Motor neuron (in vitro differentiated cells): ENCODE data around the gene CDKL1. TPM values are rescaled to one million over a fixed set of nuclear protein-coding genes. Genes with fewer than 3 reads are reported as not detected.
A peak's percentile ranks its signal among the peaks of the same experiment; 100 is the strongest.

Experiments used
- ATAC-seq, 8 experiments: fragments of 200-7000 bp; cut with Tn5 transposase; replicated peaks in 6 of 8; 2 replicates each; pipeline ENCODE4 v1.8.0; 2021; ENCODE audit warnings: mild to moderate bottlenecking in 8 of 8, moderate library complexity in 8 of 8
- H3K27ac ChIP-seq, 2 donors: fragments of 250-450 bp; sonication (Bioruptor Pico); 2 replicates each; pipeline ENCODE4 v1.9.0; 2021; ENCODE audit warnings: antibody characterized with exemption in 2 of 2, mild to moderate bottlenecking in 2 of 2, moderate library complexity in 1 of 2
- H3K4me1 ChIP-seq, 2 donors: fragments of 250-450 bp; sonication (Bioruptor Pico); replicated peaks in 1 of 2; 2 replicates each; pipeline ENCODE4 v1.6.1; 2021; ENCODE audit warnings: antibody characterized with exemption in 2 of 2, mild to moderate bottlenecking in 2 of 2, moderate library complexity in 1 of 2
- H3K4me3 ChIP-seq, 5 donors: fragments of 250-450 bp; sonication (Bioruptor Pico); 2 replicates each; pipeline ENCODE4 v1.9.0; 2021; ENCODE audit warnings: antibody characterized with exemption in 5 of 5, mild to moderate bottlenecking in 5 of 5, moderate library complexity in 4 of 5
- WGBS, 10 experiments: fragments of 450-650 bp; shearing (Covaris generic); methylation state at CpG; one replicate each; pipeline ENCODE4 v1.0.0; 2022; 5-methylcytosine and 5-hydroxymethylcytosine counted together
- in situ Hi-C, 9 experiments: fragments of 400-800 bp; cut with MboI; loops; one replicate each; pipeline ENCODE4 v1.15.0; 2021; ENCODE audit warnings: low sequenced_read_pairs in 9 of 9, low pct_unique_long_range_greater_than_20kb in 2 of 9; ENCODE audit not compliant: unreplicated experiment in 9 of 9
- total RNA-seq, 8 experiments: library from RNA; unstranded; fragments of 300-600 nt; gene quantifications; 2 replicates each; pipeline versions ENCODE4 v1.2.3 to v1.2.4, GENCODE V29; 2022

The CDKL1 gene
- total RNA-seq, 8 experiments from 2014 or later, result 1.2 to 8.4 (median 2.5) TPM

DNA sequence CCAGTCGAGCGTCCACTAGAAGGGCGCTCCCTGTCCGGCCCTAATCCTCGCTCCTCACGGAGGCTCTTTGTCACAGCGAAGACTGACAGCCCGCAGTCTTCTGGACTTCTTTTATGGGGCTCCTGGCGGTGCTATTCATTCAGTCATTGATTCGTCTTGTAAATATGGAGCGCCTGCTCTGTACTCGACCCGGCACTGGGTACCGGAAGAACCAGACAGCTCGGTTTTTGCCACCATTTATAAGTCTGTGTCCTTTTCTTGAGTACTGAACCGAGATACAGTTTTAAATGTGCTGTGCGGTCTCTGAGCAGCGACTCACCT lies 84.0 kb downstream of the CDKL1 start:
- 0 to 48% (median 4%) methylated on average over 2 to 13 of the region's 18 CpGs; no CpG with 5 or more reads in 5 of the 10 experiments for WGBS, 10 experiments
- Histone ChIP-seq H3K4me1 (peaks cover 0 to 10% of the 10 kb centered on the region in 2 donors), H3K4me3 (peak overlapping the region; percentile 67 to 98 (median 73)), H3K27ac (peak overlapping the region; percentile 86 to 90)
- ATAC-seq, result peak in 3 of 8 experiments; percentile 13 to 23 (median 16)
- in situ Hi-C loops, result loop anchor here in 2 of 9 experiments (25.0 kb wide), 1 partner anchor 225 kb away; the partner anchor contains the start of gene MAP4K5 (in 2 of the 2)

DNA sequence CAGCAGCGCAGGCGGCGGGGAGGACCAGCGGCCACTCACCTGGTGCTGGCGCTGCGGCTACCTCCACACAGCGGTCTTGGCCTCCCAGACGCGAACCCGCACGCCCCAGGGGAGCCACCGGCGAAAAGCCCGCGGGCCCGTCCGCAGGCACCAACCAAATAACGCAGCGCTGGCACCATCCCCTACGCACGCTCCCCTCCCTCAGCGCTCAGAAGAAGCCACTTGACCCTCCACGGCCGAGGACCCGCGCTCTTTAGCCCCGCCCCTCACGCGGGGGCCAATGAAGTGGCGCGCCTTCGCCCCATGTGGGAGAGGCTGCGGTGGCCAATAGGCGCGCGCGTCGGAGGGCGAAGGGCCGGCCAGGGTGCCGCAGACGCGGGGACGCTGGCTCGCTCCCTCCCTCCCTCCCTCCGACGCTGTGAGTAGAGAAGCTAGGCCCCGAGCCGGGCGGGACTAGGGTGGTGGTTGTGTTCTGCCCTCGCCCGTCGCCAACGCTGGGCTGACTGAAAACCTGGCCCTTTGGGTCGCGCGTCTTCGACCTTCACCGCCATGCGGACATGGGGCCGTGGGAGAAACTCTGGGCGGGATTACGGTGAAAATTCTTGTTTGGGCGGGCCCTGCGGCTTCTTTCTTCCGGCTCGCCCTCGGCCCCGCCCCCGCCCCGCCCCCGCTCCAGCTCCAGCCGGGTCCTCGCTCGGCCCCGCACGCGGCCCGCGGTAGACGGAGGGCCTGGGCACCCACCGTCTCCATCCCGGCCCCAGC lies 84.5 kb downstream of the CDKL1 start, which contains the start of the genes DMAC2L and L2HGDH:
Gene DMAC2L, plus strand, starts transcription at position 353 of the 762 bp plus-strand sequence. CDS start 9,164 bp downstream, outside the sequence.
Gene L2HGDH, minus strand, starts transcription at position 258 of the 762 bp plus-strand sequence. Its CDS starts 79 bp downstream, at position 179.
- H3K4me3 ChIP-seq, result peak within 1 kb of the TSS; percentile 67 to 98 (median 73)
- in situ Hi-C loops, result loop anchor here in 2 of 9 experiments (25.0 kb wide), 1 partner anchor 225 kb away; the partner anchor contains the start of gene MAP4K5 (in 2 of the 2)
- peak within 1 kb of the TSS; percentile 86 to 90 for H3K27ac ChIP-seq
- 0% methylated on average over 4 to 6 of the region's 83 CpGs; no CpG with 5 or more reads in 8 of the 10 experiments for WGBS, 10 experiments
- peaks cover 0 to 10% of the 10 kb centered on the region in 2 donors for H3K4me1 ChIP-seq
- peak; percentile 92 to 95 (median 95) for ATAC-seq

DNA sequence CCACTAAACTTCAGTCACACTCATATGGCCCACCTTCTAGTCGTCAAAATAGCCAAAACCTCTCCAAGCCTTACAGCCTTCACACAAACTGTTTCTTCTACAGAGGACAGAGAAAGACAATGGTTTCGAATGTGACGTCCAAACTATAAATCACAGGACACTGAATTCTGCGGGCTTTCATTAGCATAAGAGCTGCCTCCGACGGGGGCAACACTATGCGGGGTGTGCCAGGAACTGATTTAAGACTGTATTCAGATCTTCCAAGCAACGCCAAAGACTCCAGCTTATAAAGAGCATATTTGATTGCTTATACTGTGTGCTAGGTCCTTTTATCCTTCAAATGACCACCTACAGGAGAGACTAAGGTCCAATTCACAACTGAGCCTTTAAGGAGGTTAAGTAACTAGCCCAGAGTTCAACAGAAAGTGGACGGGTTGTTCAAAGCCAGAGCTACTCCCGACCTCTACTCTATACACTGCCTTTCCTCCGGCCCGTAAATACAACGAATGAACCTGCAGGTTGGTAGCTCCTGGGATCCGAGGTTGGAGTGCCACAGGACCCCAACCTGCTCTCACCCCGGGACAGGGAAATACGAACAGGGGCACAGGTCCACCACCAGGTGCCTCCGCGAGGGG lies 85.2 kb downstream of the CDKL1 start:
- ATAC-seq, result peak in 7 of 8 experiments; percentile 0 to 14 (median 5)
- 0 to 7% (median 0%) methylated on average over 2 to 17 of the region's 18 CpGs; no CpG with 5 or more reads in 1 of the 10 experiments for WGBS, 10 experiments
- peak overlapping the region; percentile 67 to 98 (median 73) for H3K4me3 ChIP-seq
- peaks cover 0 to 10% of the 10 kb centered on the region in 2 donors for H3K4me1 ChIP-seq
- in situ Hi-C loops, result loop anchor here in 2 of 9 experiments (25.0 kb wide), 1 partner anchor 226 kb away; the partner anchor contains the start of gene MAP4K5 (in 2 of the 2)
- peak overlapping the region; percentile 86 to 90 for H3K27ac ChIP-seq

DNA sequence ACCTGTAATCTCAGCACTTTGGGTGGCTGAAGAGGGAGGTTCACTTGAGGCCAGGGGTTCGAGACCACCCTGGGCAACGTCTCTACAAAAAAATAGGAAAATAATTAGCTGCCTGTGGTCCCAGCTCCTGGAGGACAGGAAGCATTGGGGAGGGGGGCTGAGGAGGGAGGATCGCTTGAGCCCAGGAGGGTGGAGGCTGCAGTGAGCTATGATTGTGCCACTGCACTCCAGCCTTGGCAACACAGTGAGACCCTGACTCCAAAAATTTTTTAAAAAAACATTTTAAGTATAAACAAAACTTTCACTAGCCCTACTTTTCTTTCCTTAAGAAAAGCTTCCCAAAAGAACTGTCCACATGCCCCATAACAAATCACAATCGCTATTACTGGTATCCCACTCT lies 86.2 kb downstream of the CDKL1 start:
- WGBS, 10 experiments, result 70 to 100% (median 94%) methylated on average over 1 to 4 of the region's 4 CpGs; no CpG with 5 or more reads in 1 of the 10 experiments
- H3K4me3 ChIP-seq, result peak overlapping the region in 4 of 5 donors; percentile 67 to 98 (median 80)

DNA sequence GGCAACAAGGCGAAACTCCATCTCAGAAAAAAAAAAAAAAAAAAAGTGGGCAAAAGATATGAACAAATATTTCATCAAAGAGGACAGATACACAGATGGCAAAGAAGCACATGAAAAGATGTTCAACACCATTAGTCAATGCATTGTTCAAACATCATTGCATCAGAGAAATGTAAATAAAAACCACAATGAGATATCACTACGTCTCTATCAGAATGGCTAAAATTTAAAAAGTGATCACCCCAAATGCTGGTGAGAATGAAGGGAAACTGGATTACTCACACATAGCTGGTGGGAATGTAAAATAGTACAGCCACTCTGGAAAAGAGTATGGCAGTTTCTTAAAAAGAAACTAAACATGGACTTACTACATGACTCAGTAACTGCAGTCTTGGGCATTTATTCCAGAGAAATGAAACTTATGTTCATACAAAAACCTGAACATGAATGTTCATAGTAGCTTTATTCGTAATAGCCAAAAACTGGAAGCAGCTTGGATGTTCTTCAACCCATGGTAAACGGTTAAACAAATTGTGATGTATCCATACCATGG lies 88.2 kb downstream of the CDKL1 start:
- no peak overlapping the region for H3K4me3 ChIP-seq
- H3K27ac ChIP-seq, result no peak overlapping the region
- peaks cover 0 to 7% of the 10 kb centered on the region in 2 donors for H3K4me1 ChIP-seq
- no peak for ATAC-seq
- in situ Hi-C loops, result loop anchor here in 2 of 9 experiments (25.0 kb wide), 1 partner anchor 229 kb away; the partner anchor contains the start of gene MAP4K5 (in 2 of the 2)
- WGBS, 10 experiments, result 61 to 100% (median 86%) methylated on average over 2 to 4 of the region's 4 CpGs; no CpG with 5 or more reads in 1 of the 10 experiments

More for the DNA sequence above, 86.2 kb downstream of the CDKL1 start:
- peaks cover 0 to 10% of the 10 kb centered on the region in 2 donors for H3K4me1 ChIP-seq
- ATAC-seq, result no peak
- in situ Hi-C loops, result loop anchor here in 2 of 9 experiments (25.0 kb wide), 1 partner anchor 227 kb away; the partner anchor contains the start of gene MAP4K5 (in 2 of the 2)
- no peak overlapping the region for H3K27ac ChIP-seq

DNA sequence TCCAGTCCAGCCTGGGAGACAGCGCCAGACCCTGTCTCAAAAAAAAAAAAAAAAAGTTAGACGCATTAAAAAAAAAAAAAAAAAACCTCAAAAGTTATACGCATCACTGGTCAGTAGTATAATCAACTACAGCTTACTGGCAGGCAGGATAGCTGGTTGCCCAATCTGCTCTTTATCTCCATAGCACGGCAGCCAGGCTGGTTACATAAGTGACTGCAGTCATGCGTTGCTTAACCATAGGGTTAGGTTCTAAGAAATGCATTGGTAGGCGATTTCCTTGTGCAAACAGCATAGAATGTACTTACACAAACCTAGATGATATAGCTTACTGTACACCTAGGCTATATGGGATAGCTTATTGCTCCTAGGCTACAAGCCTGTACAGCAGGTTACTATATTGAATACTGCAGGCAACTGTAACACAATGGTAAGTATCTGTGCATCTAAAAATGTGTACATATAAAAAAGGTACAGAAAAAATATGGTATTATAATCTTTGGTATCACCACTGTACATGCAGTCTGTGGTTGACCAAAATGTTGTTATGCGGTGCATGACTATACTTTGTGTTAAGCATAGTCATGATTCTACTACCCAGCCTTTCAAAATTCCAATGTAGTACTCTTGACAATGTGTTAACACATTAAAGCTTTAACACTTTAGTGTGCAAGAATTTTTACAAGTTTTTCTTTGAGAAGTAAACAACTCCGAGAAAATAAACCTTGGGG lies 92.8 kb downstream of the CDKL1 start:
- WGBS, 10 experiments, result 84 to 100% (median 95%) methylated on average over 2 to 8 of the region's 8 CpGs
- in situ Hi-C loops, result loop anchor here in 2 of 9 experiments (25.0 kb wide), 1 partner anchor 233 kb away; the partner anchor contains the start of gene MAP4K5 (in 2 of the 2)
- Histone ChIP-seq H3K4me1 (no peaks in the 10 kb centered on the region), H3K4me3 (no peak overlapping the region), H3K27ac (no peak overlapping the region)
- ATAC-seq, result no peak

DNA sequence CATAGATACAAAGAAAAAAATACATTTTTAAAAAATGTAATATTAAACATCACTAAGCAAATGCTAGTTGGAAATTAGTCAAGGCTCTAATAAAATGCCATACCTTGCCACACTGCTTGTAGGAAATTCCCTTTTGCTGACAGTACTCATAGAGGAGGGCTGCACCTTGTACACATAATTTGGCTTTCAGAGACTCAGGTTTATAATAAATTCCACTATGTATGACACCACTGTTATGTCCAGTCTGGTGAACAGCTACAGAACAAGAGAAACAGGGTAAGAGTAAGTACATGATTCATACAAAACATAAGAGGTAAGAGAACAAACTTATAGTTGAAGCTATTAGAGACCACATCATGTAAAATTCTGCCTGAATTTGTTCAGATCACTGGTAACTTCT lies 94.8 kb downstream of the CDKL1 start:
- in situ Hi-C loops, result loop anchor here in 2 of 9 experiments (25.0 kb wide), 1 partner anchor 235 kb away; the partner anchor contains the start of gene MAP4K5 (in 2 of the 2)
- no peaks in the 10 kb centered on the region for H3K4me1 ChIP-seq
- H3K4me3 ChIP-seq, result no peak overlapping the region
- H3K27ac ChIP-seq, result no peak overlapping the region
- ATAC-seq, result no peak

DNA sequence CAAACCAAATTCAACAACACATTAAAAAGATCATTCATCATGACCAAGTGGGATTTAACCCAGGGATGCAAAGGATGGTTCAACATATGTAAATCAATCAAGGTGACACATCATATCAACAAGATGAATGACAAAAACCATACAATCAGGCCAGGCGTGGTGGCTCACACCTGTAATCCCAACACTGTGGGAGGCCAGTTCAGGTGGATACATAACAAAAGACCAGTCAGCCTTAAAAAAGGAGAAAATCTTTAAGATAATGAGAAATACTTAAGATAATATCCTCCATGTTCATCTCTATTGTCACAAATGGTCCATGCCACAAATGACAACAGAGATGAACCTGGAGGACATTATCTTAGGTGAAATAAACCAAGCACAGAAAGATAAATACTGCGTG lies 97.1 kb downstream of the CDKL1 start:
- Histone ChIP-seq H3K27ac (no peak overlapping the region), H3K4me3 (no peak overlapping the region), H3K4me1 (no peaks in the 10 kb centered on the region)
- in situ Hi-C loops, result no loop called here
- no peak for ATAC-seq
- WGBS, 10 experiments, result 80 to 100% (median 94%) methylated on average over 1 to 2 of the region's 2 CpGs; no CpG with 5 or more reads in 1 of the 10 experiments

DNA sequence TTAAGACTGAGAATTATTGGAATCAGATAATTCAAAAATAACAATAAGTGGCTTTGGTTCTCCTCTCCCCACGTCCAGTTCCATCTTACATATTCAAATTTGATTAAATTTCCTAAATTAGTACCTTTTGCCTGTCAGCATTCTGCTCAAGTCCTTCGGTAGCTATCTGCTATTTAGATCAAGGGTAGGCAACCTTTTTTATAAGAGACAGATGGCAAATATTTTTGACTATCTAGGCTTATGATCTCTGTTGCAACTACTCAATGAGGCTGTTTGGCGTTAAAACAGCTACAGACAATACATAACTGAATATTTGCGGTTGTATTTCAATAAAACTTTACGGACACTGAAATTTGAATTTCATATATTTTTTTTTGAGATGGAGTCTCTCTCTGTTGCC lies 106.4 kb downstream of the CDKL1 start:
- WGBS, 10 experiments, result 74 to 100% (median 84%) methylated on average over 1 to 5 of the region's 5 CpGs
- no peak for ATAC-seq
- Histone ChIP-seq H3K4me1 (no peaks in the 10 kb centered on the region), H3K27ac (no peak overlapping the region), H3K4me3 (no peak overlapping the region)
- in situ Hi-C loops, result no loop called here

DNA sequence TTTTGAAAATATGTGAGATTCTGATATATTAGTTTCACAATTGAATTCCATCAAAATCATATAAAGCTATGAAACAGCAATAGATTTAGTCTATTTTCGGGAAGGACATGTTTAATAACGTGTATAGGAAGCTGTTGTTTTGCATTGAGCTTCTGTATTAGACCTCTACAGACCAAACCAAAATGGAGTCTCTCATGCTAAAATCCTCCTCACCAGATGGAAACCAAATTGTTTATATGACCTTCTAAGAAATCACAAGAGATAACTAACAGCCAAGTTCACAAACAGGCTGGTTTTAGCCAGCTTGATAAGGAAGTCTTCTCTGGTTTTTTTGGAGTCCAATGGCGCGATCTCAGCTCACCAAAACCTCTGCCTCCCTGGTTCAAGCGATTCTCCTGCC lies 108.5 kb downstream of the CDKL1 start:
- Histone ChIP-seq H3K27ac (no peak overlapping the region), H3K4me3 (no peak overlapping the region), H3K4me1 (no peaks in the 10 kb centered on the region)
- ATAC-seq, result no peak
- 86 to 100% (median 96%) methylated on average over 1 to 5 of the region's 5 CpGs; no CpG with 5 or more reads in 1 of the 10 experiments for WGBS, 10 experiments
- in situ Hi-C loops, result no loop called here

DNA sequence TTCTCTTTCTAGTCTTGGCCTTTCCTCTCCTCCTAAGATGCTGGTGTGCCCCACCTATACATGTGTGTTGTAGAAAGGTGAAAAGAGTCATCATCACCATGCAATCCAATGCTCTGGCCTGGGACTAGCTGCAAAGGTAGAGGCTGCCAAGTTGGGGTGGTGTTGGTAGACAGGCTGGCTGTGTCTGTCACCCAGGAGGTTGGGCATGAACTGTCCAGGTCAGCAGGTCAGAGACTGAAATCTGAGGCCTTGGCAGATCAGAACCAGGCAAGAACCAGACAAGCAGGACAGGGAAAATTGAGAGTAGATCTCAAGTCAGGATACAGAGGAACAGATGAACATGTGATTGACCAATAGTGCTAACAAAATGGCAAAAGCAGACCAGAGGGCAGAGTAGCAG lies 110.8 kb downstream of the CDKL1 start:
- no peaks in the 10 kb centered on the region for H3K4me1 ChIP-seq
- no peak for ATAC-seq
- H3K27ac ChIP-seq, result no peak overlapping the region
- H3K4me3 ChIP-seq, result no peak overlapping the region
- in situ Hi-C loops, result no loop called here
